RPMI8226 (cell line): Measurements from ENCODE around the gene NISCH.

ENCODE experiments used
- DNase-seq: peaks from one replicate; pipeline ENCODE4 v3.0.0-alpha.2; 2015

NISCH gene

GRCh38 chr3:52436500-52437149 lies 18.8 kb upstream of the NISCH start:
- DNase-seq = no peak

DNA sequence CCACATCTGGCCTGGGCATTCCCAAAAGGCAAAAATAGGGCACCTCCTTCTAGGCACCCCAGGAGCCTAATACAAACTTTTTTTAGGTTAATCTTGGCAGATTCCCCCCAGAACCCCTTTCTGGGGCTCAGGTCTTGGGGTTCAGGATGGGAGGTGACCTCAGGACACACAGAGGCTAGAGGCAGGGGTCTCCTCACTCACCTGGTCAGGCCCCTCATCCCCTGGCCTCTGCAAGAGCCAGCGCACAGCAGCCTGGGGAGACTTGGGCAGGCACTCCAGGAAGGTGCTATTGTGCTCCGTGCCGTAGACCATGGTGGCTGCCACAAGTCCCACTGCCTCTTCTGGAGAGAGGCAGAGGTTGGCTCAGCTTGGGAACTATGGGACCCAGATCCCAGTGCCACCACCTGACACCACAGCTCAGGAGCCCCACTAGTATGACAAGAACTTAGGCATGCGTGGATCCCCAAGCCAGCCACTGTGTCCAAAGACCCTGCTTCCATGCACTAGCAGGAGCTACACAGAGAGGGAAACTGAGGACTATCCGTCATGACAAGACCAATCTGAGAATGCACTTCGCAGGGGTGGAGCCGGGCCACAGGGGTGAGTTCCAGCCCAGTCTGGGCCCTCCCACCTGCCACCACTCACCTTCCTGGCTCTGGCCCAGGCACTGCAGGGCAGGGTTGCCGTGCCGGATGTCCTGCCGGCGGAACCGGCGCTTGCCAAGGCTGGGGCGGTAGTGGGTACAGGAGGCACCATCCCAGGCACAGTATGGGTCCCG lies 17.9 kb upstream of the NISCH start:
- DNase-seq = no peak

GRCh38 chr3:52438104-52438376 lies 17.4 kb upstream of the NISCH start:
- DNase-seq = no peak

DNA sequence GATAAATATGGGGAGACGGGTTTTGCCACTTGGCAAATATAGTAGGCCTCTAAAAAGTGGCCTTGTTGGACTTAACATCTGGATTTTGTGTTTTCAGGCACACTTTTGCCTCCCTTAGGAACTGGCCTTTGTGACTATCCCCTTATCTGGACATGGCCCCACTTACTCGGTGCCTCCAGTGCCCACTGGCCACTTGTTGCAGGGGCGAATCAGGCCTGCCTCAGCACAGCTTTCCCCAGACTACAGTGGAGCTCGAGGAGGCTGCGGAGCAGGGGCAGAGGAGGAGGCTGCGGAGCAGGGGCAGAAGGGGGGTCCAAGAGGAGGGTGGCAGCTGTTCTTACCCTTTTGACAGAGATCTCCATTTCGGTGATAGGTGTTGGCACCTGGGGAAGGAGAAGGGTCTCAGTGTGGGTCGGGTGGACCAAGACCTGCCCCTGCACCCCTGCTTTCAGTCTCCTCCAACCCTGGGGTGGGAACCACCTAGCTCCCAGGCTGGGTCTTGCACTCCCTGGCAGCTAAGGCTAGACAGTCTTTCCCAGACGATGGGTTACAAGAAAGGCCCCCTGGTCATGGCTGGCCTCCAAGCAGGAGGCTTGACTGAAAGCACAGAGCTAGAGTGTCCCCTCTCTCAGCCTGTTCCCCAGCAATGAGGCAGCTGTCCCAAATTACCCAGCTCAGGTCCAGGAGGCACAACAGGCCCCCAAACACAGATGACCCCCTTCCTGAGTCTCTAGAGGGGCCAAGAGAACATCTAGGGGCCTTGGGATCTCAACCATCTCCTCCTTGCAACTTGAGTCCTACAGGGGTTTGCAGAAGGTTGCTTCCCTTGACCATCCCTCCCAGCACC lies 16.6 kb upstream of the NISCH start:
- no peak for DNase-seq

- no peak for DNase-seq
Observed at GRCh38 chr3:52439426-52440248, 15.8 kb upstream of the NISCH start.

- no peak for DNase-seq
Observed at GRCh38 chr3:52440249-52440551, 15.2 kb upstream of the NISCH start.

DNA sequence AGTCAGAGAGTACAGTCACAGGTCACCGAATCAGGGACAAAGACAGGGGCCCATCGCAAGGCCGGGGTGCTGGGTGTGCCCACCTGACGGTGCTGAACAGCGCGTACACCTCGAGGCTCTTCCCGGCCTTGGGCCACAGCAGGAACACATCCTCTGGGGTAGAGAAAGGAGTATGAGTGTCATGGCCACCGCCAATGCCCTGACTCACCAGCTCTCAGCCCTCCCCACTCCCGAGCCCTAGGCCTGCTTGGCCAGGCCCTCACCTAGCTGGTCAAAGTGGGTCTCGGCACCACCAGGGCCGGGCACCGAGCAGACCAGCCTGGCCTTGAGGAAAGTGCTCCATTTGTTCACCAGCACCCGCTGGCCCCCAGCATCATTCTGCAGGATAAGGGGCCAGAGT lies 14.7 kb upstream of the NISCH start:
- DNase-seq = no peak

DNA sequence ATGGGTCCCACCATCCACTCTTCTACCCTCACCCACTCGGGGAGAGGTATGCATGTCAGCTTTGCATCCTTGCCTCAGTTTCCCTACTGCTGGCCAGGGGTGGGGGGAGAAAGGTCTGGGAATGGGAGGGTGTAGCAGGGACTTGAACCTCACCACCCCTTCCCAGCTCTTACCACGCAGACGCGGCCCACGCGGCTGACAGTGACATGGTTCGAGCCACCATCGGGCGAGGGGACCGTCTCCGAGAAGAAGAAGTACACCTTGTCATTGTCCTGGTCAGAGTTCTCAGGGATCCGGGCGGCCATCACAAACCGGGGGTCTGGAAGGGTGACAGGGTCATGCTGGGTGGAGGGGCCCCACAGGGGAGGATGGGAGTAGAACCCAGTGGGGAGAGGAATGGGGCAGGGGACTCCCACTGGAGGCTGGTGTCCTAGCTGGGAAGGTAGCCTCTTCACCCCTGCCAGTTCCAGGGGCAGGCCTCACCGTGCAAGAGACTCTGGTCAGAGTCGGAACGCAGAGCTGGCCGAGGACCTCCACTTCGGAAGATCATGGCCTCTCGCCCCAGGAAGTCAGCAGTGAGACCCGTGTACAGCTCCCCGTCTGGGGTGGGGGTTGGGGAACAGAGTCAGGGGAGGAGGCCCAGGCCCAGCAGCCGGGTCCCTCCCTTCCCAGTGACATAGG lies 14.2 kb upstream of the NISCH start:
- no peak for DNase-seq

GRCh38 chr3:52441772-52442332 lies 13.6 kb upstream of the NISCH start:
- no peak for DNase-seq

DNA sequence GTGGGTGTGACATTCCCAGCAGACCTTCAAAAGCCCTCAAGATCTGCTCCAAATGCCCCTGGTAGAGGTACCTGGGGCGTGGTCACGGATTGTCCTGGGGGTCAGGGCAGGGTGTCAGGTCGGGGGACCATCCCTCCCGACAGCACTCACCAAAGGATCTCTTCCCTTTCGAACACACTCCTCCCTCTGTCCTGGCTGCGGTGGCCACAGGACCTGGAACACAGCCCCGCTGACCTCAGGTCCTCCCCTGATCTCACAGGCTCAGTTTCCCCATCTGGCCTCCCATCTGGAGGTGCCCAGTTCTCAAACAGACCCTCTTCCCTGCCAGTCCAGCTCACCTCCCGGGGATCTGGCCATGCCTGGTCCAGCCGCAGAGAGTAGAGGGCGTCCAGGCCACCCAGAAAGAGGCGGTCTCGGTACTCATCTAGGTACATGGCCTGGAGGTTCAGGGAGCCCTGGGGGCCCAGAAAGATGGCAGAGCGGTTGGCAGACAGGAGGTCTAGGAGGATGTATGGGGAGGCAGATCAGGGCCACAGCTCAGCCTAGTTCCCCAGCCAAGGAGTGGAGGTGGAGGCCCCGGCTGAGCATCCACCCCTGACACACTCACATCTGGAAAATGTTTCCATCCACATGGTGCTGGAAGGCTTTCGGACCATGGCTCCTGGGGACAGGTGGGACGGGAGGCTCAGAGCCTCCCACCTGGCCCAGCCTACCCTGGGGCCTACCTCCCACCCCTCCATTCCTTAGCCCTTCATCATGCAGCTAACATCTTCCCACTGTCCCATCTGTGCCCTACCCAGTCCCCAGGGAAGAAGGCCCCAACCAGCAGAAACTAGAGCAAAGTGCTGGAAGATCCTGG lies 12.8 kb upstream of the NISCH start:
- no peak for DNase-seq

DNA sequence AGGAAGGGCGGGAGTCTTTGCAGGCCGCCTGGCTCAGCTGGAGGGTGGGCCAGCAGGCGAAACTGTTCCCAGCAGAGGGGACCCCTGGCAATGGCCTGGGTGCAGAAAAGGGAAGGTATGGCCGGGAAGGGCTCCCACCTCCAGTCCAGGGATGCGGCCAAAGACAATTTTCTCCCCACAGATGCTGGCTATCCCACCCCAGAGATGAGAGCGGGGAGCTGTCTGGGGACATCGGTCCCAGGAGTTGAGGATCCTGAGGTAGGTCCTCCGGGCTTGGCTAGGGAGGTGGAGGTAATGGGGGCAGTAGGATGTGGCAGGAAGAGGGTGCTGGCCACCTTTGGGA lies 12.2 kb upstream of the NISCH start:
- no peak for DNase-seq

- DNase-seq = no peak
Observed at GRCh38 chr3:52443791-52444687, 11.4 kb upstream of the NISCH start.

GRCh38 chr3:52444860-52445793 lies 10.3 kb upstream of the NISCH start, which contains the start of gene SEMA3G:
SEMA3G (minus strand) TSS chr3:52445103; CDS start chr3:52445027, 76 bp downstream.
- peak; percentile 92 for DNase-seq

- DNase-seq = no peak
Observed at GRCh38 chr3:52446042-52446441, 9.4 kb upstream of the NISCH start.

- peak; percentile 82 for DNase-seq
Observed at GRCh38 chr3:52446631-52447511, 8.5 kb upstream of the NISCH start.

GRCh38 chr3:52447512-52448355 lies 7.7 kb upstream of the NISCH start:
- DNase-seq = no peak
